ENCODE measurements around the gene METTL17. TPM values are rescaled to one million over a fixed set of nuclear protein-coding genes. Genes with fewer than 3 reads are reported as not detected.

Gene METTL17
- total and polyA plus RNA-seq, 7 donors: 24.0 to 103 (median 76.4) TPM

GRCh38 chr14:21041676-21042433 is 52.1 kb downstream of the METTL17 start, which contains the start of gene RNASE7:
Gene RNASE7, plus strand, starts transcription at chr14:21042362. Its CDS starts 631 bp downstream, at chr14:21042993.
- Histone ChIP-seq H3K27me3 (no peaks in the 10 kb centered on the region), H3K4me3 (no peak within 1 kb of the TSS), H3K9me3 (no peaks in the 10 kb centered on the region), H3K4me1 (peaks cover 0 to 38% (median 26%) of the 10 kb centered on the region in 4 donors), H3K36me3 (no peaks in the 10 kb centered on the region), H3K27ac (no peak within 1 kb of the TSS)
- WGBS, 2 donors: 67 to 79% methylated on average over 11 of the region's 11 CpGs
- no peak for DNase-seq
- no peak for TF ChIP-seq CTCF (IDR thresholded peaks at IDR 0.05)
- no peak for TF ChIP-seq POLR2A (IDR thresholded peaks at IDR 0.05)
- no peak for TF ChIP-seq EP300 (IDR thresholded peaks at IDR 0.05)
- intact Hi-C loops (cut with DNase I): loop anchor here (2.0 to 5.0 kb wide), 2 partner anchors 70 to 185 kb away; no protein-coding TSS in a partner anchor

GRCh38 chr14:21042918-21043317 is 53.1 kb downstream of the METTL17 start:
- Histone ChIP-seq H3K36me3 (no peaks in the 10 kb centered on the region), H3K27me3 (no peaks in the 10 kb centered on the region), H3K27ac (no peak overlapping the region), H3K4me1 (peaks cover 0 to 37% (median 26%) of the 10 kb centered on the region in 4 donors), H3K4me3 (no peak overlapping the region), H3K9me3 (no peaks in the 10 kb centered on the region)
- intact Hi-C loops (cut with DNase I): loop anchor here (5.0 kb wide), 1 partner anchor 71 kb away; no protein-coding TSS in a partner anchor
- WGBS, 2 donors: 57 to 58% methylated on average over 8 of the region's 8 CpGs
- no peak for DNase-seq
- TF ChIP-seq POLR2AphosphoS5 (IDR thresholded peaks at IDR 0.05) (no peak), POLR2A (IDR thresholded peaks at IDR 0.05) (no peak), EP300 (IDR thresholded peaks at IDR 0.05) (no peak), CTCF (IDR thresholded peaks at IDR 0.05) (no peak)

GRCh38 chr14:21043387-21043973 is 53.7 kb downstream of the METTL17 start:
- Histone ChIP-seq H3K4me3 (no peak overlapping the region), H3K9me3 (no peaks in the 10 kb centered on the region), H3K27ac (no peak overlapping the region), H3K27me3 (no peaks in the 10 kb centered on the region), H3K4me1 (peaks cover 0 to 31% (median 21%) of the 10 kb centered on the region in 4 donors), H3K36me3 (no peaks in the 10 kb centered on the region)
- 38 to 56% methylated on average over 2 of the region's 2 CpGs for WGBS, 2 donors
- intact Hi-C loops (cut with DNase I): loop anchor here (5.0 kb wide), 1 partner anchor 71 kb away; no protein-coding TSS in a partner anchor
- DNase-seq: no peak
- TF ChIP-seq POLR2A (IDR thresholded peaks at IDR 0.05) (no peak), CTCF (IDR thresholded peaks at IDR 0.05) (no peak), EP300 (IDR thresholded peaks at IDR 0.05) (no peak), POLR2AphosphoS5 (IDR thresholded peaks at IDR 0.05) (no peak)

- 23 to 37% methylated on average over 6 of the region's 6 CpGs for WGBS, 2 donors
- no peak overlapping the region for H3K4me3 ChIP-seq
- H3K4me1 ChIP-seq: peaks cover 0 to 25% (median 16%) of the 10 kb centered on the region in 4 donors
- no peak for DNase-seq
- H3K27ac ChIP-seq: no peak overlapping the region
- H3K9me3 ChIP-seq: no peaks in the 10 kb centered on the region
- intact Hi-C loops (cut with DNase I): loop anchor here (5.0 kb wide), 1 partner anchor 72 kb away; no protein-coding TSS in a partner anchor
- TF ChIP-seq POLR2AphosphoS5 (IDR thresholded peaks at IDR 0.05): no peak
- TF ChIP-seq POLR2A (IDR thresholded peaks at IDR 0.05): no peak
- TF ChIP-seq CTCF (IDR thresholded peaks at IDR 0.05): no peak
- TF ChIP-seq EP300 (IDR thresholded peaks at IDR 0.05): no peak
- no peaks in the 10 kb centered on the region for H3K27me3 ChIP-seq
- no peaks in the 10 kb centered on the region for H3K36me3 ChIP-seq
Measured at GRCh38 chr14:21043974-21044618, 54.3 kb downstream of the METTL17 start.

Small RNA genes lying within 50 kb of the gene (small RNA-seq; reads per million reads assigned to genes)
- gene RN7SL189P: 0 reads per million in 3 donors

Other genes starting within 250 kb of the METTL17 start
- gene EDDM3A, start 244.1 kb upstream of the METTL17 start, total RNA-seq: not detected
- not detected for gene EDDM3A, start 244.1 kb upstream of the METTL17 start, polyA plus RNA-seq
- not detected for gene EDDM3B, start 221.6 kb upstream of the METTL17 start, total RNA-seq
- gene EDDM3B, start 221.6 kb upstream of the METTL17 start, polyA plus RNA-seq: not detected
- gene RNASE6, start 208.7 kb upstream of the METTL17 start, total RNA-seq: 10 to 100 TPM; 10.2 to 25.0 (median 19.2) TPM
- 10 to 100 TPM in 2 of 3 donors, 1 to 10 TPM in 1; 9.6 to 46.2 (median 45.9) TPM for gene RNASE6, start 208.7 kb upstream of the METTL17 start, polyA plus RNA-seq
- 100 to 1,000 TPM; 148 to 581 (median 428) TPM for gene RNASE1, start 187.1 kb upstream of the METTL17 start, total RNA-seq
- gene RNASE1, start 187.1 kb upstream of the METTL17 start, polyA plus RNA-seq: 100 to 1,000 TPM; 111 to 584 (median 192) TPM
- gene RNASE3, start 98.6 kb upstream of the METTL17 start, total RNA-seq: 1 to 10 TPM in 1 of 4 donors, not detected in 3; 2.6 TPM
- gene RNASE3, start 98.6 kb upstream of the METTL17 start, polyA plus RNA-seq: not detected
- gene RNASE2, start 34.5 kb upstream of the METTL17 start, total RNA-seq: 10 to 100 TPM in 1 of 4 donors, 1 to 10 TPM in 2, not detected in 1; 2.1 to 14.3 (median 2.9) TPM
- 1 to 10 TPM in 2 of 3 donors, not detected in 1; 3.1 to 3.2 TPM for gene RNASE2, start 34.5 kb upstream of the METTL17 start, polyA plus RNA-seq
- not detected for gene SLC39A2, start 9.3 kb downstream of the METTL17 start, total RNA-seq
- gene SLC39A2, start 9.3 kb downstream of the METTL17 start, polyA plus RNA-seq: 1 to 10 TPM in 1 of 3 donors, not detected in 2; 1.2 TPM
- gene NDRG2, start 35.1 kb downstream of the METTL17 start, total RNA-seq: 100 to 1,000 TPM; 184 to 276 (median 235) TPM
- gene NDRG2, start 35.1 kb downstream of the METTL17 start, polyA plus RNA-seq: 100 to 1,000 TPM; 114 to 199 (median 141) TPM
- not detected for gene TPPP2, start 40.2 kb downstream of the METTL17 start, total RNA-seq
- under 1 TPM in 1 of 3 donors, not detected in 2; 0.36 TPM for gene TPPP2, start 40.2 kb downstream of the METTL17 start, polyA plus RNA-seq
- gene RNASE13, start 44.8 kb downstream of the METTL17 start, total RNA-seq: not detected
- gene RNASE13, start 44.8 kb downstream of the METTL17 start, polyA plus RNA-seq: not detected
- gene RNASE7, start 52.4 kb downstream of the METTL17 start, total RNA-seq: not detected
- gene RNASE7, start 52.4 kb downstream of the METTL17 start, polyA plus RNA-seq: under 1 TPM in 1 of 3 donors, not detected in 2; 0.10 TPM
- not detected for gene RNASE8, start 67.8 kb downstream of the METTL17 start, total RNA-seq
- not detected for gene RNASE8, start 67.8 kb downstream of the METTL17 start, polyA plus RNA-seq
- 10 to 100 TPM; 15.0 to 48.5 (median 17.4) TPM for gene ARHGEF40, start 80.3 kb downstream of the METTL17 start, total RNA-seq
- gene ARHGEF40, start 80.3 kb downstream of the METTL17 start, polyA plus RNA-seq: 10 to 100 TPM; 12.5 to 26.5 (median 18.0) TPM
- 10 to 100 TPM; 38.2 to 89.7 (median 65.0) TPM for gene ZNF219, start 108.7 kb downstream of the METTL17 start, total RNA-seq
- gene ZNF219, start 108.7 kb downstream of the METTL17 start, polyA plus RNA-seq: 10 to 100 TPM; 27.6 to 52.9 (median 29.4) TPM
- gene TMEM253, start 111.1 kb downstream of the METTL17 start, total RNA-seq: 1 to 10 TPM in 1 of 4 donors, not detected in 3; 1.1 TPM
- gene TMEM253, start 111.1 kb downstream of the METTL17 start, polyA plus RNA-seq: 10 to 100 TPM; 14.1 to 28.4 (median 14.4) TPM
- gene OR5AU1, start 166.1 kb downstream of the METTL17 start, total RNA-seq: not detected
- gene OR5AU1, start 166.1 kb downstream of the METTL17 start, polyA plus RNA-seq: not detected

Measured in sigmoid colon (tissue), 7 donors.